ENCODE data around the gene GID4. TPM values are rescaled to one million over a fixed set of nuclear protein-coding genes. Genes with fewer than 3 reads are reported as not detected.

The GID4 gene
- total and polyA plus RNA-seq, 2 donors (not counting 1 experiment from before 2014, with no cell fraction given), result 9.0 to 10.2 TPM

DNA sequence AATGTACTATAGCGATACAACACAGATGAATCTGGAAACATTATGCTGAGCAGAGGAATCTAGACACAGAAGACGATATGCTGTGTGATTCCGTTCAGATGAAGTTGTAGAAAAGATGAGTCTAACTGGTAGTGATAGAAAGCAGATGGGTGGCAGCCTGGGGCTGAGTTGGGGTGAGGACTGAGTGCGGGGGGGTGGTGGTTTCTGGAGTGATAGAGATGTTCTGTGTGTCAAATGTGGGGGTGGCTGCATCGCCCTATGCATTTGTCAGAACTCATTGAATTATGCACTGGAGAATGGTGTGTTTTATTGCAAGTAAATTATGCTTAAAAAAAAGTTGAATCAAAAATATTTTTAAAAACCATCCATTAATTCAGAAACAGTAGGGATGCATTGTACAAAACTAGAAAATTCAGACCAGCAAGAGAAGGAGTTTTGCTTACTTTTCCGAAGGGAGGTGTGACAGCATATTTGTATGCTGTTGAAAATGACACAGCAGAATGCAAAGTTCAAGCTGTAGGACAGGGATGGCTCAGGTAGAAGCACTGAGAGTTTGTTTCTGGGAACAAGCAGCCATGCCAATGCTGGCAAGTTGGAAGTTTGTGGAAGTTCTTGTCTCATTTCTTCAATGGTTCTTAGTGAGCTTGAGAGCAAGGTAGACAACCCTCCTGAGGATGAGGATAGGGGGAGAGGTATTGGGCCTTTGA, 35.5 kb downstream of the GID4 start:
- Histone ChIP-seq H3K9ac (ENCODE audit: insufficient read depth, low read length) (no peak overlapping the region), H3K27me3 (ENCODE audit: control insufficient read depth, insufficient read depth, low read length) (peaks cover 5% of the 10 kb centered on the region), H2AFZ (ENCODE audit: low read length) (no peak overlapping the region), H3K4me2 (ENCODE audit: extremely low read depth, insufficient read depth, low read length) (no peak overlapping the region), H3K9me3 (ENCODE audit: control insufficient read depth, insufficient read depth, low read depth, low read length) (no peaks in the 10 kb centered on the region), H3K4me1 (ENCODE audit: control insufficient read depth, extremely low read depth, insufficient read depth, low read length) (peaks cover 4% of the 10 kb centered on the region), H4K20me1 (ENCODE audit: control insufficient read depth, extremely low read depth, insufficient read depth, low read length) (no peaks in the 10 kb centered on the region), H3K27ac (ENCODE audit: insufficient read depth, low read length) (no peak overlapping the region), H3K79me2 (ENCODE audit: control insufficient read depth, insufficient read depth, low read length) (no peaks in the 10 kb centered on the region), H3K4me3 (replicated peaks in 1 of 4; ENCODE audit: control extremely low read depth in 1 of 4, insufficient read depth in 1 of 4, low read depth in 3 of 4, low read length in 4 of 4) (no peak overlapping the region), H3K36me3 (ENCODE audit: control insufficient read depth, insufficient read depth, low read length) (no peaks in the 10 kb centered on the region)
- no peak for DNase-seq (ENCODE audit: low read depth in 2 of 2)
- TF ChIP-seq, protein P1, sequence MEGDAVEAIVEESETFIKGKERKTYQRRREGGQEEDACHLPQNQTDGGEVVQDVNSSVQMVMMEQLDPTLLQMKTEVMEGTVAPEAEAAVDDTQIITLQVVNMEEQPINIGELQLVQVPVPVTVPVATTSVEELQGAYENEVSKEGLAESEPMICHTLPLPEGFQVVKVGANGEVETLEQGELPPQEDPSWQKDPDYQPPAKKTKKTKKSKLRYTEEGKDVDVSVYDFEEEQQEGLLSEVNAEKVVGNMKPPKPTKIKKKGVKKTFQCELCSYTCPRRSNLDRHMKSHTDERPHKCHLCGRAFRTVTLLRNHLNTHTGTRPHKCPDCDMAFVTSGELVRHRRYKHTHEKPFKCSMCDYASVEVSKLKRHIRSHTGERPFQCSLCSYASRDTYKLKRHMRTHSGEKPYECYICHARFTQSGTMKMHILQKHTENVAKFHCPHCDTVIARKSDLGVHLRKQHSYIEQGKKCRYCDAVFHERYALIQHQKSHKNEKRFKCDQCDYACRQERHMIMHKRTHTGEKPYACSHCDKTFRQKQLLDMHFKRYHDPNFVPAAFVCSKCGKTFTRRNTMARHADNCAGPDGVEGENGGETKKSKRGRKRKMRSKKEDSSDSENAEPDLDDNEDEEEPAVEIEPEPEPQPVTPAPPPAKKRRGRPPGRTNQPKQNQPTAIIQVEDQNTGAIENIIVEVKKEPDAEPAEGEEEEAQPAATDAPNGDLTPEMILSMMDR (conservative IDR thresholded peaks at IDR 0.05 in 1 of 2, IDR thresholded peaks at IDR 0.05 in 1 of 2; ENCODE audit: low read depth in 1 of 2, low read length in 2 of 2), result no peak
- no peak for TF ChIP-seq EZH2 (IDR thresholded peaks at IDR 0.05; ENCODE audit: low read length, missing control alignments)

DNA sequence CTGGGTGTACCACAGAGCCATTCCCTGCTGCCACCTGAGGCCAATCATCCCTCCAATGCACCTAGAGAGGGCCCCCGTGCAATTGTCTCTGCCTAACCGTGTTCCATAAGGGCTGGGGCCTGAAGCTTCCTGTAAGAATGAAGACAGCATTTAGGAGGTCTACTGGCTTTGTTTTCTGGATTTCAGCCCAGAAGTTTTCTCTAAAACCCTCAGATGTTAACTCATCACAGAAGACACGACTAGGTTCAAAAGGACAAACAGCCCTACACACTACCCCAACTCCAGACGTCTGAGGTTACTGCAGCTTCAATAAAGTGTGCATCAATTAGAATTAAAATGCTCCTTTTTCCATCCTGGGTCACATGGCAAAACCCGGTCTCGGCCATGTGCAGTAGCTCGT, 37.7 kb downstream of the GID4 start:
- TF ChIP-seq EZH2 (IDR thresholded peaks at IDR 0.05; ENCODE audit: low read length, missing control alignments), result no peak
- TF ChIP-seq, protein P1 (conservative IDR thresholded peaks at IDR 0.05 in 1 of 2, IDR thresholded peaks at IDR 0.05 in 1 of 2; ENCODE audit: low read depth in 1 of 2, low read length in 2 of 2), result no peak
- Histone ChIP-seq H3K36me3 (ENCODE audit: control insufficient read depth, insufficient read depth, low read length) (no peaks in the 10 kb centered on the region), H3K4me1 (ENCODE audit: control insufficient read depth, extremely low read depth, insufficient read depth, low read length) (no peaks in the 10 kb centered on the region), H3K27ac (ENCODE audit: insufficient read depth, low read length) (no peak overlapping the region), H3K4me2 (ENCODE audit: extremely low read depth, insufficient read depth, low read length) (no peak overlapping the region), H2AFZ (ENCODE audit: low read length) (no peak overlapping the region), H3K79me2 (ENCODE audit: control insufficient read depth, insufficient read depth, low read length) (no peaks in the 10 kb centered on the region), H3K4me3 (replicated peaks in 1 of 4; ENCODE audit: control extremely low read depth in 1 of 4, insufficient read depth in 1 of 4, low read depth in 3 of 4, low read length in 4 of 4) (no peak overlapping the region), H3K27me3 (ENCODE audit: control insufficient read depth, insufficient read depth, low read length) (peaks cover 5% of the 10 kb centered on the region), H3K9me3 (ENCODE audit: control insufficient read depth, insufficient read depth, low read depth, low read length) (no peaks in the 10 kb centered on the region), H4K20me1 (ENCODE audit: control insufficient read depth, extremely low read depth, insufficient read depth, low read length) (no peaks in the 10 kb centered on the region), H3K9ac (ENCODE audit: insufficient read depth, low read length) (no peak overlapping the region)
- DNase-seq (ENCODE audit: low read depth in 2 of 2), result peak; percentile 2 to 19

DNA sequence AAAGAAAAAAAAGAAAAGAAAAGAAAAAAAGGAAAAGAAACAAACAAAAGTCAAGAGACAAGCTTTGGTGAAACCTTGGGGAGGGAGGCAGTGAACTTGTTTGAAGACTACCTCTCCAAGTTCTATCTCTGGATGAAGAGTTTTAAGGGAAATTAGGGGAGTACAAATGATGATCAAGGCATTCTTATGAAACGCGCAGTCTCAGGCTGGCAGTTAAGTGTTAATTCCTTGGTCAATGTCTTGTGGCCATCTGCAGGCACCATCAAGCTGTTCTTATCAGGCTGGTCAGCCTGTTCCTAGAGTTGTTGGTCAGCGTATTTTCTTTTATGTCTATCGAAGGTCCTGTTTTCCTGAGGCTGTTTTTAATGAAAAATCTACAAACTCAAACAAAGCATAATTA, 40.3 kb downstream of the GID4 start:
- Histone ChIP-seq H3K27ac (ENCODE audit: insufficient read depth, low read length) (no peak overlapping the region), H3K9ac (ENCODE audit: insufficient read depth, low read length) (no peak overlapping the region), H2AFZ (ENCODE audit: low read length) (no peak overlapping the region), H3K4me3 (replicated peaks in 1 of 4; ENCODE audit: control extremely low read depth in 1 of 4, insufficient read depth in 1 of 4, low read depth in 3 of 4, low read length in 4 of 4) (no peak overlapping the region), H3K79me2 (ENCODE audit: control insufficient read depth, insufficient read depth, low read length) (no peaks in the 10 kb centered on the region), H3K36me3 (ENCODE audit: control insufficient read depth, insufficient read depth, low read length) (no peaks in the 10 kb centered on the region), H3K9me3 (ENCODE audit: control insufficient read depth, insufficient read depth, low read depth, low read length) (no peaks in the 10 kb centered on the region), H3K4me2 (ENCODE audit: extremely low read depth, insufficient read depth, low read length) (no peak overlapping the region), H3K27me3 (ENCODE audit: control insufficient read depth, insufficient read depth, low read length) (peaks cover 5% of the 10 kb centered on the region), H4K20me1 (ENCODE audit: control insufficient read depth, extremely low read depth, insufficient read depth, low read length) (no peaks in the 10 kb centered on the region), H3K4me1 (ENCODE audit: control insufficient read depth, extremely low read depth, insufficient read depth, low read length) (no peaks in the 10 kb centered on the region)
- no peak for DNase-seq (ENCODE audit: low read depth in 2 of 2)
- TF ChIP-seq, protein P1 (conservative IDR thresholded peaks at IDR 0.05 in 1 of 2, IDR thresholded peaks at IDR 0.05 in 1 of 2; ENCODE audit: low read depth in 1 of 2, low read length in 2 of 2), result no peak
- TF ChIP-seq EZH2 (IDR thresholded peaks at IDR 0.05; ENCODE audit: low read length, missing control alignments), result no peak

Measured in fibroblast of lung (primary cell).